SKM-1 treated with dmso at 0.1 percent for 144 hours (cell line): ENCODE data around the gene DYNC1I1.

Experiments used
- DNase-seq: peaks from one replicate; lab custom pipeline; 2025; ENCODE audit not compliant: unreplicated experiment; lab: John Stamatoyannopoulos, UW

The DYNC1I1 gene

GRCh38 chr7:95957510-95957909 is 185.2 kb downstream of the DYNC1I1 start:
- DNase-seq, result no peak

- DNase-seq, result no peak
Observed at GRCh38 chr7:95960706-95961244, 188.4 kb downstream of the DYNC1I1 start.

- no peak for DNase-seq
Observed at GRCh38 chr7:95963446-95963990, 191.2 kb downstream of the DYNC1I1 start.

- no peak for DNase-seq
Observed at GRCh38 chr7:95971716-95972115, 199.4 kb downstream of the DYNC1I1 start.

- DNase-seq, result no peak
Observed at GRCh38 chr7:95972523-95972922, 200.2 kb downstream of the DYNC1I1 start.

GRCh38 chr7:95974108-95974507 is 201.8 kb downstream of the DYNC1I1 start:
- DNase-seq, result no peak

GRCh38 chr7:95976369-95977060 is 204.2 kb downstream of the DYNC1I1 start:
- DNase-seq, result no peak

- DNase-seq, result no peak
Observed at GRCh38 chr7:95977994-95978393, 205.6 kb downstream of the DYNC1I1 start.

- DNase-seq, result no peak
Observed at GRCh38 chr7:95980167-95980566, 207.8 kb downstream of the DYNC1I1 start.

- DNase-seq, result no peak
Observed at GRCh38 chr7:95980706-95981105, 208.4 kb downstream of the DYNC1I1 start.

- DNase-seq, result no peak
Observed at GRCh38 chr7:95986178-95986764, 213.9 kb downstream of the DYNC1I1 start.

- DNase-seq, result no peak
Observed at GRCh38 chr7:95989301-95989700, 216.9 kb downstream of the DYNC1I1 start.

GRCh38 chr7:95993380-95993779 is 221.0 kb downstream of the DYNC1I1 start:
- DNase-seq, result no peak

GRCh38 chr7:95996174-95996573 is 223.8 kb downstream of the DYNC1I1 start:
- peak; percentile 2 for DNase-seq

- DNase-seq, result no peak
Observed at GRCh38 chr7:95996886-95997285, 224.5 kb downstream of the DYNC1I1 start.

- no peak for DNase-seq
Observed at GRCh38 chr7:95997632-95998031, 225.3 kb downstream of the DYNC1I1 start.

- DNase-seq, result no peak
Observed at GRCh38 chr7:95999481-95999880, 227.1 kb downstream of the DYNC1I1 start.

- DNase-seq, result no peak
Observed at GRCh38 chr7:96004578-96004977, 232.2 kb downstream of the DYNC1I1 start.

- DNase-seq, result no peak
Observed at GRCh38 chr7:96005271-96005670, 232.9 kb downstream of the DYNC1I1 start.

GRCh38 chr7:96009148-96009547 is 236.8 kb downstream of the DYNC1I1 start:
- DNase-seq, result no peak

- DNase-seq, result no peak
Observed at GRCh38 chr7:96013836-96014235, 241.5 kb downstream of the DYNC1I1 start.

- DNase-seq, result no peak
Observed at GRCh38 chr7:96014617-96015016, 242.3 kb downstream of the DYNC1I1 start.
